GM06990 (cell line): ENCODE results near the gene NYNRIN.
A peak's percentile ranks its signal among the peaks of the same experiment; 100 is the strongest.
"Not testable (repeated sequence)": the region's sequence is repeated elsewhere in the genome, so short reads cannot be mapped to it uniquely, and the experiment has no call there.

Experiments
- DNase-seq: peaks from one replicate; pipeline ENCODE4 v3.0.0-alpha.2; 2011; ENCODE audit not compliant: insufficient read length; ENCODE audit errors: extremely low read depth
- H3K27me3 ChIP-seq: replicated peaks from 2 replicates; pipeline ENCODE4 v1.6.0; 2011; ENCODE audit warnings: low read length; ENCODE audit not compliant: control insufficient read depth, insufficient read depth
- H3K36me3 ChIP-seq: 2 replicates; pipeline ENCODE4 v1.5.1; 2011; ENCODE audit warnings: low read length; ENCODE audit not compliant: control insufficient read depth, insufficient read depth
- H3K4me3 ChIP-seq: replicated peaks from 2 replicates; pipeline ENCODE4 v1.5.1; 2011; ENCODE audit warnings: low read depth, mild to moderate bottlenecking, control low read depth, low read length
- CTCF ChIP-seq: IDR thresholded peaks from 2 replicates; pipeline ENCODE4 v1.5.1; 2011; ENCODE audit warnings: low read length, control low read depth, mild to moderate bottlenecking, inconsistent platforms; ENCODE audit not compliant: insufficient read depth, poor library complexity, severe bottlenecking

The NYNRIN gene

DNA sequence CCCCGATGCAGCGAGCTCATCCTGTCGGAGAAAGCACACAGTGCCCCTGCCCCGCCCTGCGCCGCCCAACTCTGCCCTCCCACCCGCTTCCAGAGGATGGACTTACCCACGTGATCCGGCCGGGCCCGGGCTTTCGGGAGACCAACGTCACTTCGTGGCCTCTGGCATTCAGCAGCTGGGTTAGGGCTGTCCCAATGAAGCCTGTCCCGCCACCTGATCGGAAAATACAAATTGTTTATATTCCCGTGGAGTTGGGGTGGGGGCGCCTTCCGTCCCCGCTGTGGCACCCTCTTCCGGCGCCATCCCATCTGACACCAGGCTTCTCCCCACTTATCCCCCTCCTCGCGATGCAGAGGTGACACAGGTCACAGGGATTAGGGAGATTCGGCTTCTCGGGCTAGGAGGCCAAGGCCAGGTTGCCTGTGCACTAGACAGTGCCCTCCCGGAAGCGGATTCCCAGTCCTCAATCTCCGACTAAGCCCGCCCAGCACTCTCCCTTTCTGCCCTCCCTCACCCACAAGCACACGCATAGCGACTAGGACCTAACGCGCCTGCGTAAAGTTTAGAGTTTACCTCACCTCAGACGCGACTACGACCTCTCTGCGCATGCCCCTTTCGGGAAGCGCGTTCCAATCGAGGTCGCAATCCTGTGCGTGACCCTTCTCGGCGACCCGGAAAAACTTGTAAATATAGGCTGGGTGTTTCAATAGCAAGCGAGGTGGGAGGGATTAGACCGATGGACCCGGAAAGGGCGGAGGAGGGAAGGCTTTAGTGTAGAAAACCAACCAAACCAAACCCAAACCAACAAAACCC, 43.6 kb downstream of the NYNRIN start, which contains the start of gene SDR39U1:
TSS of gene SDR39U1 (minus strand) at position 537 of the 813 bp plus-strand sequence. CDS start at position 530, 7 bp downstream.
- TF ChIP-seq CTCF = no peak

GRCh38 chr14:24443053-24443665, 44.4 kb downstream of the NYNRIN start:
- TF ChIP-seq CTCF = no peak
- H3K36me3 ChIP-seq = peaks cover 18% of the 10 kb centered on the region
- no peak for DNase-seq
- H3K27me3 ChIP-seq = no peaks in the 10 kb centered on the region
- peak overlapping the region; percentile 86 for H3K4me3 ChIP-seq

More for the DNA sequence above, 43.6 kb downstream of the NYNRIN start, which contains the start of gene SDR39U1:
- H3K4me3 ChIP-seq = peak within 1 kb of the TSS; percentile 96
- H3K36me3 ChIP-seq = peaks cover 23% of the 10 kb centered on the region
- no peaks in the 10 kb centered on the region for H3K27me3 ChIP-seq
- DNase-seq = peak; percentile 92

- not testable (repeated sequence) for H3K27me3 ChIP-seq, DNase-seq, H3K4me3 ChIP-seq, H3K36me3 ChIP-seq
Measured at GRCh38 chr14:24450828-24451227, 52.0 kb downstream of the NYNRIN start.

DNA sequence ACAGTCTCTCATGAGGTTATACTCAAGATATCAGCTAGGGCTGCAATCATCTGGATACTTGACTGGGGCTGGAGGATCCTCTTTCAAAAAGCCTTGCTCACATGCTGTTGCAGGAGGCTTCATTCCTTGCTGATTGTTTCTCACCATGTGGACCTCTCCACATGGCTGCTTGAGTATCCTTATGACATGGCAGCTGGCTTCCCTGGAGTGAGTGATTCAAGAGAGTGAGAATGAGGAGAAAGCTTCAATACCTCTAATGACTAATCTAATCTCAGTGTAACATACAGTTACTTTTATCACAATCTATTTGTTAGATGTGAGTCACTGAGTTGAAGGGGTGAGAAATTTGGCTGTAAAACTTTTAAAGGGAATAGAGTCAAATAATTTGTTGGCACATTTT, 58.2 kb downstream of the NYNRIN start:
- no peak overlapping the region for H3K4me3 ChIP-seq
- no peaks in the 10 kb centered on the region for H3K36me3 ChIP-seq
- TF ChIP-seq CTCF = no peak
- DNase-seq = no peak
- no peaks in the 10 kb centered on the region for H3K27me3 ChIP-seq

DNA sequence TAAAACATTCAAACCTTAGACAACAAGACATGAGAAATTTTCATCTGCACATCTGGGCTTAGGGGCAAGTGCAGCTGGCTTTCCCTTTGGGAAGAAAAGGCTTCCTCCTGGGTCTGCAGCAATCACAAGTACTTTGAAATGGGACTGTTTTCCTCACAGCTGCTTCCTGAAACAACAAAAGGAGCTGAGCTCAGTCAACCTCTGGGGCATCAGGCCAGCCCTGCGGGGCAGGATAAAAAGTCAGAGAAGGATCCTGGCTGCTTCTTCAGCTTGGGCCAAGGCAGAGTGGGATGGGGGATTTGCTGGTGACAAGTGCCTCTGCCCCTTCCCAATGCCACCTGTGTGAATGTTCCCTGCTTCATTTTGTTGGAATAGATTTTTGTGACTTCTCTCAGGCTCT, 59.9 kb downstream of the NYNRIN start:
- Histone ChIP-seq H3K4me3 (no peak overlapping the region), H3K27me3 (no peaks in the 10 kb centered on the region), H3K36me3 (no peaks in the 10 kb centered on the region)
- no peak for DNase-seq
- no peak for TF ChIP-seq CTCF

- DNase-seq = no peak
- Histone ChIP-seq H3K36me3 (no peaks in the 10 kb centered on the region), H3K27me3 (no peaks in the 10 kb centered on the region), H3K4me3 (no peak overlapping the region)
- no peak for TF ChIP-seq CTCF
Measured at GRCh38 chr14:24459331-24459730, 60.5 kb downstream of the NYNRIN start.
